GM18907 (cell line): ENCODE measurements around the gene SPAG16.

ENCODE experiments used
- ATAC-seq: cut with Tn5 transposase; IDR thresholded peaks from one replicate; pipeline ENCODE4 v1.9.1; 2021; ENCODE audit warnings: mild to moderate bottlenecking, moderate library complexity; ENCODE audit not compliant: unreplicated experiment

Gene SPAG16

GRCh38 chr2:214450118-214450894 lies 1166.0 kb downstream of the SPAG16 start:
- ATAC-seq, result no peak

GRCh38 chr2:214451516-214452275 lies 1167.4 kb downstream of the SPAG16 start:
- ATAC-seq, result no peak
